NT2/D1 (cell line): ENCODE data around the gene NTRK3.

ENCODE experiments used
- DNase-seq: peaks from one replicate; pipeline ENCODE4 v3.0.0-alpha.2; 2011; ENCODE audit warnings: low read depth, low spot score
- H3K27me3 ChIP-seq: 2 replicates; pipeline ENCODE4 v1.6.0; 2011; ENCODE audit warnings: mild to moderate bottlenecking; ENCODE audit not compliant: insufficient read length, insufficient read depth
- H3K36me3 ChIP-seq: 2 replicates; pipeline ENCODE4 v1.6.1; 2011; ENCODE audit warnings: mild to moderate bottlenecking, low read length, mixed read lengths; ENCODE audit not compliant: insufficient read depth, insufficient read length
- H3K4me1 ChIP-seq: 2 replicates; pipeline ENCODE4 v1.5.1; 2011; ENCODE audit not compliant: insufficient read depth, insufficient read length
- H3K4me3 ChIP-seq: 2 replicates; pipeline ENCODE4 v1.5.1; 2011; ENCODE audit warnings: low read depth; ENCODE audit not compliant: insufficient read length
- H3K9ac ChIP-seq: 2 replicates; pipeline ENCODE4 v1.6.0; 2011; ENCODE audit warnings: low read depth; ENCODE audit not compliant: insufficient read length
- H3K9me3 ChIP-seq: 2 replicates; pipeline ENCODE4 v1.5.1; 2011; ENCODE audit warnings: mild to moderate bottlenecking, low read length; ENCODE audit not compliant: insufficient read depth
- SUZ12 ChIP-seq: IDR thresholded peaks from 2 replicates; pipeline ENCODE4 v1.6.1; 2011; ENCODE audit not compliant: insufficient read length, insufficient read depth; ENCODE audit errors: extremely low read depth
- YY1 ChIP-seq: IDR thresholded peaks from 2 replicates; pipeline ENCODE4 v1.6.1; 2011; ENCODE audit not compliant: insufficient read length, insufficient read depth
- ZNF274 ChIP-seq: IDR thresholded peaks from 2 replicates; pipeline ENCODE4 v1.6.1; 2011; ENCODE audit warnings: mild to moderate bottlenecking, low read depth, low read length

Gene NTRK3

DNA sequence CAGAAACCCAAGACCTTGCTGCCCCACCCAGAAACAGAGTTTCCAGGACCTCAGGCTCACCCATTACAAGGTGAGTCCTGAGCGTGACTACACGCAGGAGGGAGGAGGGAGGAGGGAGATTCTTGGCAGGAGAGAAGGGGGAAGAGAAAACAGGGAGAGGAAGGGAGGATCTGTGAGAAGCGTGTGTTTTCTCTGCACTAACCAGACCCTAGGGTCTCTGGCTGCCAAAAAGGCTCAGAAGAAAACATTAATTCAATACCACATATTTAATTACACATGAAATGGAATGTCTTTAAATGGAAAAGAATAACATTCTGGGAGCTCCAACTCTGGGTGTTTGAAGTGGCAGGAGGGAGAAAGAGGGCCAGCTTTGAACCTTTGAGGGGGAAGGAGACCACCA is 309.0 kb downstream of the NTRK3 start:
- Histone ChIP-seq H3K9ac (no peak overlapping the region), H3K4me3 (no peak overlapping the region), H3K36me3 (no peaks in the 10 kb centered on the region), H3K27me3 (no peaks in the 10 kb centered on the region), H3K9me3 (no peaks in the 10 kb centered on the region), H3K4me1 (no peaks in the 10 kb centered on the region)
- TF ChIP-seq YY1 (no peak), SUZ12 (no peak), ZNF274 (no peak)
- DNase-seq, result no peak

DNA sequence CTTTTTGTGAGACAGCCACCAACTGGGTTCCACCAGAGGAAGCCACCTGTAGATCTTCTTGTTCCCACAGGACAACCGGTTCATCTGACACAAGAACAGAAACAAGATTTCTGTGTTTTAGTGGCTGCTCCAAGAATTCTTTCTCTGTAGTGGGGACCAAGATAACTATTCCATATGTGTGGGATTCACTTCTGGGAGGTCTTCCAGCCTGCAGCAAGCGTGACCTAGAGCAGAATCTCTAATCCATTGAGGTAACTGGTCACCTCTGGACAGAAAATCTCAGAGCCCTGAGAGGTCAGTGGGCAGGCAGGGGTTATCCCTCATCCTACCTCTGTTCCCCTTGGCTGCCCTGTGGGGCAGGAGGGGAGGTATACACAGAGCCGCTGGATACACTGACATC is 311.3 kb downstream of the NTRK3 start:
- Histone ChIP-seq H3K4me1 (no peaks in the 10 kb centered on the region), H3K36me3 (no peaks in the 10 kb centered on the region), H3K27me3 (no peaks in the 10 kb centered on the region), H3K9ac (no peak overlapping the region), H3K4me3 (no peak overlapping the region), H3K9me3 (no peaks in the 10 kb centered on the region)
- no peak for DNase-seq
- TF ChIP-seq YY1 (no peak), ZNF274 (no peak), SUZ12 (no peak)

DNA sequence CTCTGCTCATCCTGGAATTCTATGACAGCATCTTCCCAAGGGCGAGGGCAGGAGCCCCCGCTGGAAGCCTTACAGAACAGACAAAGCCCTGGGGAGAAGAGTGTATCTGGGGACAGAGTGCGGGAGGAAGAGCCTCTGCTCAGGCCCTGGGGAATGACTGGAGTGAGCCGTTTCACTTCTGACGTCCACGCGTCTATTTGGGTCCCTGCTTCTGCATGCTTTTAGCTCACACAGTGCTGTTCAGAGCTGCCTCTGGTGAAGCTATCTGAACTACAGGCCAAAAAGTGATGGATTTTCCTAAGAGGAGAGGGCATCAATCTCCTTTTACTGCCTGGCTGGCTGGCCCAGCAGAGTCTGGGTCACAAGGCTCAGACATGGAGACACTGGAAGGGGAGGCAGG is 311.8 kb downstream of the NTRK3 start:
- no peak for TF ChIP-seq YY1
- no peak for TF ChIP-seq SUZ12
- TF ChIP-seq ZNF274, result no peak
- H3K9ac ChIP-seq, result no peak overlapping the region
- H3K4me1 ChIP-seq, result no peaks in the 10 kb centered on the region
- H3K4me3 ChIP-seq, result no peak overlapping the region
- no peaks in the 10 kb centered on the region for H3K36me3 ChIP-seq
- no peaks in the 10 kb centered on the region for H3K27me3 ChIP-seq
- no peaks in the 10 kb centered on the region for H3K9me3 ChIP-seq
- no peak for DNase-seq

DNA sequence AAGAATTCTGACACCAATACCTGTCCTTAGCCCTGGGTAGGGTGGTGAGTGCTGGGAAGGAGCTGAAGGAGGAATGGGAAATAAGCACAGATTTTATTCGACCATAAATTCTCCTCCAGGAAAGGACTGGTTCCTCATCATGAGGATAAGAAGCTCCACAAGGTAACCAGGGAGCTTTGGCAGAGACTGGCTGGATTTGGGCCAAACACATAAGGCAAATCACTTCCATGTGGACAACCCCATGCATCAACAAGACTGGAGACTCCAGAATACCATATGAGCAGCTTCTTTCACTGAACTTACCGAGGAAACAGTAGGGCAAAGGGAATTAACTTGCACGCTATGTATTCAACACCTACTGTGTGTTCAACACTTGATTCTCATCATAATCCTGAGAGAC is 312.5 kb downstream of the NTRK3 start:
- H3K36me3 ChIP-seq, result no peaks in the 10 kb centered on the region
- H3K9ac ChIP-seq, result no peak overlapping the region
- no peaks in the 10 kb centered on the region for H3K9me3 ChIP-seq
- H3K4me1 ChIP-seq, result no peaks in the 10 kb centered on the region
- TF ChIP-seq YY1, result no peak
- no peak for TF ChIP-seq ZNF274
- TF ChIP-seq SUZ12, result no peak
- no peak for DNase-seq
- H3K27me3 ChIP-seq, result no peaks in the 10 kb centered on the region
- no peak overlapping the region for H3K4me3 ChIP-seq

DNA sequence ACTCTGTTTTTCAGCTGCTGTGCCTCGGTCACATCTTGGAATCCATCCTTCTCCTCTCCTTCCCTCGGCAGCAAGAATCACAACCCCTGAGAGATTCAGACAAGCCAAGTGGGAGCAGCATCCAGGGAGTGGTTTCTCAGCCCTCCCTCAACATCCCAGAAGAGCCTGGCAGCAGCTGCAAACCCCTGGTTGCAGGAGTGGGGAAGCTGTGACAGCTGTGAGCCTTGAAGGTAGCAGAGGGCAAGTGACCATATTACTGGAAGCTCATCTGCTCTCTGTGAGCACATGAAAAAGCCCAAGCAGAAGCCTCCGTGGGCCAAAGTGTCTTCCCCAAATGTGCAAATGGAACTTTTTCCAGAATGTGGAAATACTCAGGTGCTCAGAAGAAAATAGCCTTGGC is 312.9 kb downstream of the NTRK3 start:
- H3K9me3 ChIP-seq, result no peaks in the 10 kb centered on the region
- H3K36me3 ChIP-seq, result no peaks in the 10 kb centered on the region
- TF ChIP-seq YY1 (no peak), ZNF274 (no peak), SUZ12 (no peak)

DNA sequence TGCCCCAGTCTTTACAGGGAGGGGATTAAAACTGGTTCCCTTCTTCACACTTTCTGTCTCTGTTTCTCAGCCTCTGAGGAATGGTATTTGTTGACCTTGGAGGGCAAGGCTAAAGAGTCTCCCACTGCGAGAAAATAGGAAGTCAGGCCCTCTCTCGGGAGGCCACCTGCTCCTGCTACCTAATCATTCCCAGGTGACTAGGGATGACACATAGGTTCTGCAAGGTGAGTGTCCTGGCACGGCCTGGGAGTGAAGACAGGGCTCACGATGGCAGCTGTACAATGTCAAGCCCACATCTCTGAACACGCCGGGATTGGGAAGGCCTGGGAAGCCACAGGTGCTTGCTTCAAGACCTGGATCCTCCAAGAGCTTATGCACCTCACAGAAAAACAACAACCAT is 314.2 kb downstream of the NTRK3 start:
- no peaks in the 10 kb centered on the region for H3K27me3 ChIP-seq
- no peak overlapping the region for H3K4me3 ChIP-seq
- no peaks in the 10 kb centered on the region for H3K4me1 ChIP-seq
- H3K9me3 ChIP-seq, result no peaks in the 10 kb centered on the region
- TF ChIP-seq SUZ12, result no peak
- no peak for DNase-seq
- no peak overlapping the region for H3K9ac ChIP-seq
- no peaks in the 10 kb centered on the region for H3K36me3 ChIP-seq

More for the DNA sequence above, 312.9 kb downstream of the NTRK3 start:
- no peak overlapping the region for H3K4me3 ChIP-seq
- H3K9ac ChIP-seq, result no peak overlapping the region
- no peaks in the 10 kb centered on the region for H3K4me1 ChIP-seq
- H3K27me3 ChIP-seq, result no peaks in the 10 kb centered on the region
- DNase-seq, result no peak

DNA sequence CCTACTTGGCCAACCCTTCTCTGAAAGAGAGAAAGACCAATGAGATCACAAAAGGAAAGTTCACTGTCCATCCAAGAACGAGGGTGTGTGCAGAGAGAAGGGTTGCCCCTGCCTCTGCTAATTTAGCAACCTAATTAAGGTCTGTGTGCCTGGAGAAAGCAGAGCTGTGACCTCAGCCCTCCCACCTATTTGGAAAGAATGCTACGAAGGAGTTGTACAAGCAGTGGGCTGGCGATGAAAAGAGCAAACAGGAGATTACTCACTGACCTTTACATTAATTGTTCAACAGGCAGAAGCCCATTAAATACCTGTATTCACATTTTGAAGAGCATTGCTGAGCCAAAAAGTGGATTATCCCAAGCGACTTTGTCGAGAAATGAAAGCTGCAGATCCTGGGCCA is 314.9 kb downstream of the NTRK3 start:
- TF ChIP-seq SUZ12 (no peak), ZNF274 (no peak), YY1 (no peak)
- Histone ChIP-seq H3K9ac (no peak overlapping the region), H3K4me3 (no peak overlapping the region), H3K36me3 (no peaks in the 10 kb centered on the region), H3K4me1 (no peaks in the 10 kb centered on the region), H3K9me3 (no peaks in the 10 kb centered on the region), H3K27me3 (peaks cover 2% of the 10 kb centered on the region)
- DNase-seq, result no peak

DNA sequence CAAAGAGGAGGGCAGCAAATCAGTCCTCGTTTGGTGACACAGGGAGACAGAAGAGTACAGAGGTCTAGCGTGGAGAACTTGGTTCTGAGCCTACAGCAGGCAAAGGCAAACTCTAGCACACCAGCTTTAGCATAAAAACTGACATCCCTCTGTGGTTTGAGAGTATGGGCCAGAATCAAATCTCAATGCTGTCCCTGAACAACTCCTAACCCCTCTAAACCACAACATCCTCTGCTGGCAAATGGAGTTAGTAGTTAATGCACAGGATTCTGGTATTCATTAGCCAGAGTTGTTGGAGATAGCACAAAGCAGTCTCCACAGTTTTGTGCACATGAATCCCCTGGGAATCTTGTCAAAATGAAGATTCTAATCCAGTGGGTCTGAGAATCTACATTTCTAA is 315.8 kb downstream of the NTRK3 start:
- TF ChIP-seq YY1, result no peak
- no peak for TF ChIP-seq ZNF274
- TF ChIP-seq SUZ12, result no peak

More for the DNA sequence above, 315.8 kb downstream of the NTRK3 start:
- H3K4me1 ChIP-seq, result no peaks in the 10 kb centered on the region
- H3K9me3 ChIP-seq, result no peaks in the 10 kb centered on the region
- peaks cover 2% of the 10 kb centered on the region for H3K27me3 ChIP-seq
- DNase-seq, result no peak
- H3K4me3 ChIP-seq, result no peak overlapping the region
- no peaks in the 10 kb centered on the region for H3K36me3 ChIP-seq
- H3K9ac ChIP-seq, result no peak overlapping the region
